ENCODE data around the gene OR6C75. TPM values are rescaled to one million over a fixed set of nuclear protein-coding genes. Genes with fewer than 3 reads are reported as not detected.
"Not testable (repeated sequence)": the region's sequence is repeated elsewhere in the genome, so short reads cannot be mapped to it uniquely, and the experiment has no call there.

OR6C75 gene
- total and polyA plus RNA-seq, 2 donors (not counting 3 experiments of a cell fraction or from before 2014, with no cell fraction given) = not detected

DNA sequence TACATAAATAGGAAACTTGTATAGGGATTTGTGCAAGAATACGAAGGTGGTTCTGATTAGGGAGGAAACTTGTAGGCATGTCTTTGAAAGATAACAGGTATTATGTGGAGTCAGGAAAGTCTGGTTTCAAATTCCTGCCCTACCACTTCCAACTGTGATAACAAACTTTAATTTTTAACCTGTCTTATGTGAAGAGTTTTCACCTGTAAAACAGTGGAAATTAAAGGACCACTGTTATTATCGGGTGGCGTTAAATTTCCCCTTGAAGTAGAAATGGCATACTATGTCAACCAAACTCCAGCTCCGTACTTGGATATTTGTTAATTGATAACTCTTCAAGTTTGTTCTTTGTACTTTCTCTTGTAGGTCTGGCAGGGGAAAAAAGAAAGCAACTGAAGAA is 42.6 kb upstream of the OR6C75 start:
- Histone ChIP-seq H4K20me1 (replicated peaks; ENCODE audit: control insufficient read depth, extremely low read depth, insufficient read depth, low read length) (no peaks in the 10 kb centered on the region), H3K27me3 (ENCODE audit: control insufficient read depth in 2 of 2, insufficient read depth in 2 of 2, low read length in 2 of 2) (no peaks in the 10 kb centered on the region), H3K27ac (ENCODE audit: insufficient read depth, low read depth, low read length) (no peak overlapping the region), H3K4me2 (ENCODE audit: insufficient read depth, low read length) (no peak overlapping the region), H3K4me3 (replicated peaks in 1 of 3; ENCODE audit: insufficient read depth in 1 of 3, low read depth in 1 of 3, low read length in 3 of 3) (no peak overlapping the region), H3K79me2 (ENCODE audit: control insufficient read depth, insufficient read depth, low read length) (no peaks in the 10 kb centered on the region), H2AFZ (ENCODE audit: low read depth, low read length) (no peak overlapping the region), H3K9me3 (replicated peaks; ENCODE audit: control insufficient read depth, insufficient read depth, low read length) (no peaks in the 10 kb centered on the region), H3K9me1 (replicated peaks; ENCODE audit: control insufficient read depth, extremely low read depth, insufficient read depth, low read length) (no peaks in the 10 kb centered on the region), H3K9ac (replicated peaks; ENCODE audit: extremely low read depth, insufficient read depth, low read length) (no peak overlapping the region), H3K4me1 (ENCODE audit: control insufficient read depth, extremely low read depth, insufficient read depth, low read length) (no peaks in the 10 kb centered on the region), H3K36me3 (ENCODE audit: control insufficient read depth in 2 of 2, extremely low read depth in 1 of 2, insufficient read depth in 2 of 2, low read length in 2 of 2) (no peaks in the 10 kb centered on the region)
- DNase-seq (ENCODE audit: low read depth, low spot score) (no peak), FAIRE-seq (no peak)
- CTCF ChIA-PET = no interaction called here
- POLR2A ChIA-PET = no interaction called here
- intact Hi-C loops (cut with micrococcal nuclease) (no loop called here), dilution Hi-C loops (cut with MboI; ENCODE audit: extremely low pct_ligation_motif_present, low sequenced_read_pairs) (no loop called here)
- no TSS peak for BruUV-seq (replicated peaks)
- TF ChIP-seq JUN (IDR thresholded peaks at IDR 0.05; ENCODE audit: borderline replicate concordance, insufficient read depth, insufficient read length, low read depth) = no peak
- no peak for TF ChIP-seq FOS (IDR thresholded peaks at IDR 0.05; ENCODE audit: borderline replicate concordance, insufficient read depth, low read length)
- TF ChIP-seq POLR2A (IDR thresholded peaks at IDR 0.05; ENCODE audit: low read depth, low read length) = no peak
- no peak for TF ChIP-seq GATA2 (IDR thresholded peaks at IDR 0.05; ENCODE audit: insufficient read depth, insufficient read length, low read depth, low read length)
- TF ChIP-seq, protein P1, sequence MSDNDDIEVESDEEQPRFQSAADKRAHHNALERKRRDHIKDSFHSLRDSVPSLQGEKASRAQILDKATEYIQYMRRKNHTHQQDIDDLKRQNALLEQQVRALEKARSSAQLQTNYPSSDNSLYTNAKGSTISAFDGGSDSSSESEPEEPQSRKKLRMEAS (IDR thresholded peaks at IDR 0.05; ENCODE audit: insufficient read depth, insufficient read length) = no peak
- no peak for TF ChIP-seq EZH2 (IDR thresholded peaks at IDR 0.05; ENCODE audit: borderline replicate concordance, low read depth, low read length, severe bottlenecking)
- no peak for TF ChIP-seq POLR2AphosphoS5 (IDR thresholded peaks at IDR 0.05; ENCODE audit: insufficient read depth, low read depth, low read length)
- TF ChIP-seq, protein P2, sequence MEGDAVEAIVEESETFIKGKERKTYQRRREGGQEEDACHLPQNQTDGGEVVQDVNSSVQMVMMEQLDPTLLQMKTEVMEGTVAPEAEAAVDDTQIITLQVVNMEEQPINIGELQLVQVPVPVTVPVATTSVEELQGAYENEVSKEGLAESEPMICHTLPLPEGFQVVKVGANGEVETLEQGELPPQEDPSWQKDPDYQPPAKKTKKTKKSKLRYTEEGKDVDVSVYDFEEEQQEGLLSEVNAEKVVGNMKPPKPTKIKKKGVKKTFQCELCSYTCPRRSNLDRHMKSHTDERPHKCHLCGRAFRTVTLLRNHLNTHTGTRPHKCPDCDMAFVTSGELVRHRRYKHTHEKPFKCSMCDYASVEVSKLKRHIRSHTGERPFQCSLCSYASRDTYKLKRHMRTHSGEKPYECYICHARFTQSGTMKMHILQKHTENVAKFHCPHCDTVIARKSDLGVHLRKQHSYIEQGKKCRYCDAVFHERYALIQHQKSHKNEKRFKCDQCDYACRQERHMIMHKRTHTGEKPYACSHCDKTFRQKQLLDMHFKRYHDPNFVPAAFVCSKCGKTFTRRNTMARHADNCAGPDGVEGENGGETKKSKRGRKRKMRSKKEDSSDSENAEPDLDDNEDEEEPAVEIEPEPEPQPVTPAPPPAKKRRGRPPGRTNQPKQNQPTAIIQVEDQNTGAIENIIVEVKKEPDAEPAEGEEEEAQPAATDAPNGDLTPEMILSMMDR (IDR thresholded peaks at IDR 0.05; ENCODE audit: extremely low read depth in 1 of 2, insufficient read depth in 1 of 2, low read depth in 1 of 2, low read length in 2 of 2) = no peak
- no peak for TF ChIP-seq MYC (IDR thresholded peaks at IDR 0.05; ENCODE audit: low read depth, low read length)

DNA sequence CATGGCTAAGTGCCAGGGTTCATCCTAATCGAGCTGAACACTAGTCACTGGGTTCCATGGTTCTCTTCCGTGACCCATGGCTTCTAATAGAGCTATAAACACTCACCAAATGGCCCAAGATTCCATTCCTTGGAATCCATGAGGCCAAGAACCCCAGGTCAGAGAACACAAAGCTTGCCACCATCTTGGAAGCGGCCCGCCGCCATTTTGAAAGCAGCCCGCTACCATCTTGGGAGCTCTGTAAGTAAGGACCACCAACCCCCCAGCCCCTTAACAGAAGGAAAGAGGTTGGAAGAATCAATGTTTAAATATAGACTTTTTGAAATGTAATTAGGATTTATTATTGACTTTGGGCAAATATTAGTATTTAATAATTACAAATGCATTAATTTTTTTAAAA is 37.0 kb upstream of the OR6C75 start:
- H3K27me3 ChIP-seq (ENCODE audit: control insufficient read depth in 2 of 2, insufficient read depth in 2 of 2, low read length in 2 of 2); H4K20me1 ChIP-seq (replicated peaks; ENCODE audit: control insufficient read depth, extremely low read depth, insufficient read depth, low read length); H3K9me3 ChIP-seq (replicated peaks; ENCODE audit: control insufficient read depth, insufficient read depth, low read length); POLR2A ChIA-PET; BruUV-seq (replicated peaks); H3K4me3 ChIP-seq (replicated peaks in 1 of 3; ENCODE audit: insufficient read depth in 1 of 3, low read depth in 1 of 3, low read length in 3 of 3); H3K4me1 ChIP-seq (ENCODE audit: control insufficient read depth, extremely low read depth, insufficient read depth, low read length); FAIRE-seq; dilution Hi-C loops (cut with MboI; ENCODE audit: extremely low pct_ligation_motif_present, low sequenced_read_pairs); H2AFZ ChIP-seq (ENCODE audit: low read depth, low read length); DNase-seq (ENCODE audit: low read depth, low spot score); CTCF ChIA-PET; H3K4me2 ChIP-seq (ENCODE audit: insufficient read depth, low read length); H3K9me1 ChIP-seq (replicated peaks; ENCODE audit: control insufficient read depth, extremely low read depth, insufficient read depth, low read length); H3K36me3 ChIP-seq (ENCODE audit: control insufficient read depth in 2 of 2, extremely low read depth in 1 of 2, insufficient read depth in 2 of 2, low read length in 2 of 2); H3K9ac ChIP-seq (replicated peaks; ENCODE audit: extremely low read depth, insufficient read depth, low read length); intact Hi-C loops (cut with micrococcal nuclease); H3K79me2 ChIP-seq (ENCODE audit: control insufficient read depth, insufficient read depth, low read length); H3K27ac ChIP-seq (ENCODE audit: insufficient read depth, low read depth, low read length): not testable (repeated sequence)
